ENCODE results near the gene CPT1C.

The CPT1C gene

GRCh38 chr19:49688531-49689132 lies 2.3 kb upstream of the CPT1C start:
- no peaks in the 10 kb centered on the region for H4K20me1 ChIP-seq (ENCODE audit: insufficient read depth)
- no peaks in the 10 kb centered on the region for H3K4me1 ChIP-seq (ENCODE audit: low read depth, poor library complexity, severe bottlenecking)
- TF ChIP-seq, protein P1, sequence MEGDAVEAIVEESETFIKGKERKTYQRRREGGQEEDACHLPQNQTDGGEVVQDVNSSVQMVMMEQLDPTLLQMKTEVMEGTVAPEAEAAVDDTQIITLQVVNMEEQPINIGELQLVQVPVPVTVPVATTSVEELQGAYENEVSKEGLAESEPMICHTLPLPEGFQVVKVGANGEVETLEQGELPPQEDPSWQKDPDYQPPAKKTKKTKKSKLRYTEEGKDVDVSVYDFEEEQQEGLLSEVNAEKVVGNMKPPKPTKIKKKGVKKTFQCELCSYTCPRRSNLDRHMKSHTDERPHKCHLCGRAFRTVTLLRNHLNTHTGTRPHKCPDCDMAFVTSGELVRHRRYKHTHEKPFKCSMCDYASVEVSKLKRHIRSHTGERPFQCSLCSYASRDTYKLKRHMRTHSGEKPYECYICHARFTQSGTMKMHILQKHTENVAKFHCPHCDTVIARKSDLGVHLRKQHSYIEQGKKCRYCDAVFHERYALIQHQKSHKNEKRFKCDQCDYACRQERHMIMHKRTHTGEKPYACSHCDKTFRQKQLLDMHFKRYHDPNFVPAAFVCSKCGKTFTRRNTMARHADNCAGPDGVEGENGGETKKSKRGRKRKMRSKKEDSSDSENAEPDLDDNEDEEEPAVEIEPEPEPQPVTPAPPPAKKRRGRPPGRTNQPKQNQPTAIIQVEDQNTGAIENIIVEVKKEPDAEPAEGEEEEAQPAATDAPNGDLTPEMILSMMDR (conservative IDR thresholded peaks at IDR 0.05; ENCODE audit: low read depth, low read length), result no peak
- H3K4me3 ChIP-seq (IDR thresholded peaks at IDR 0.05; ENCODE audit: insufficient read depth, low read depth, low read length), result no peak overlapping the region
- no peak overlapping the region for H3K9ac ChIP-seq
- H3K4me2 ChIP-seq, result no peak overlapping the region
- no peaks in the 10 kb centered on the region for H3K27me3 ChIP-seq (ENCODE audit: insufficient read depth, low read depth)
- H3K79me2 ChIP-seq (ENCODE audit: insufficient read depth, low read depth), result no peaks in the 10 kb centered on the region
- H2AFZ ChIP-seq (ENCODE audit: low read depth), result no peak overlapping the region
- H3K27ac ChIP-seq, result no peak overlapping the region
- no peaks in the 10 kb centered on the region; the same call in 1 of the 2 replicates for H3K36me3 ChIP-seq (ENCODE audit: insufficient read depth)

- H3K4me3 ChIP-seq (IDR thresholded peaks at IDR 0.05; ENCODE audit: insufficient read depth, low read depth, low read length), result no peak within 1 kb of the TSS
These were observed 1.5 kb upstream of the CPT1C start, which contains the start of gene ADM5 for GRCh38 chr19:49689133-49690078. ADM5 (plus strand) TSS chr19:49689594; CDS start chr19:49689838, 244 bp downstream.

DNA sequence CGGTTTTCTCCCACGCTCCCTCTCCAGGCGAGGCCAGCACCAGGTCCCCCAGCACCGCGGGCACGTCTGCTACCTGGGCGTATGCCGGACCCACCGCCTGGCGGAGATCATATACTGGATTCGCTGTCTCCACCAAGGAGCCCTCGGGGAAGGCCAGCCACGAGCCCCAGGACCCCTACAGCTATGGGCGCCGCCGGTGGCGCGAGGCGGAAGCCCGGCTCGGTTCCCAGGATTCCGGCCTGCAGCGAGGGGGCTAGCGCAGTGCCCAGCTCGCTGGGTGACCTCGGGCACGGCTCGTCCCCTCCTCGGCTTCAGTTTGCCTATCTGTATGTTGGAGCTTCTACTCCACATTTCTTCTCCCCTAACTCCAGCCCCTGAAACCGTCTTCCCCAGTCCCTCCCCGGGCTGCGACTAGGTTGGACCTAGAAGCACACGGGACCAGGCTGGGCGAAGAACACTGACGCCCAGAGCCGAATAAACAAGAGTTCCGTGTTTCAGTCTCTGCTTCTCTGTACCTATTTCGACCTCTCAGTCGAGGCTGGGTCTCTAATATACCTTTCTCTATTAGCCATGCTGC lies 749 bp upstream of the CPT1C start:
- H3K27me3 ChIP-seq (ENCODE audit: insufficient read depth, low read depth), result no peaks in the 10 kb centered on the region
- H2AFZ ChIP-seq (ENCODE audit: low read depth), result peak overlapping the region; percentile 42
- no peaks in the 10 kb centered on the region; the same call in 1 of the 2 replicates for H3K36me3 ChIP-seq (ENCODE audit: insufficient read depth)
- no peak overlapping the region for H3K9ac ChIP-seq
- no peaks in the 10 kb centered on the region for H3K79me2 ChIP-seq (ENCODE audit: insufficient read depth, low read depth)
- H4K20me1 ChIP-seq (ENCODE audit: insufficient read depth), result no peaks in the 10 kb centered on the region
- no peaks in the 10 kb centered on the region for H3K4me1 ChIP-seq (ENCODE audit: low read depth, poor library complexity, severe bottlenecking)
- no peak overlapping the region for H3K4me3 ChIP-seq (IDR thresholded peaks at IDR 0.05; ENCODE audit: insufficient read depth, low read depth, low read length)
- no peak overlapping the region for H3K27ac ChIP-seq
- peak overlapping the region; percentile 43; the same call in 1 of the 2 replicates for H3K4me2 ChIP-seq
- TF ChIP-seq, protein P1 (conservative IDR thresholded peaks at IDR 0.05; ENCODE audit: low read depth, low read length), result 0 out of 2 replicates have a peak, but pooled peaks have one; percentile 23

More at GRCh38 chr19:49689133-49690078, 1.5 kb upstream of the CPT1C start, which contains the start of gene ADM5:
- no peaks in the 10 kb centered on the region; the same call in 1 of the 2 replicates for H3K36me3 ChIP-seq (ENCODE audit: insufficient read depth)
- no peak within 1 kb of the TSS for H3K27ac ChIP-seq
- TF ChIP-seq, protein P1 (conservative IDR thresholded peaks at IDR 0.05; ENCODE audit: low read depth, low read length), result peak; percentile 54; the same call in 1 of the 2 replicates
- peak within 1 kb of the TSS; percentile 43; the same call in 1 of the 2 replicates for H3K4me2 ChIP-seq
- no peaks in the 10 kb centered on the region for H3K4me1 ChIP-seq (ENCODE audit: low read depth, poor library complexity, severe bottlenecking)
- H3K79me2 ChIP-seq (ENCODE audit: insufficient read depth, low read depth), result no peaks in the 10 kb centered on the region
- no peaks in the 10 kb centered on the region for H3K27me3 ChIP-seq (ENCODE audit: insufficient read depth, low read depth)
- peak within 1 kb of the TSS; percentile 42 for H2AFZ ChIP-seq (ENCODE audit: low read depth)
- no peaks in the 10 kb centered on the region for H4K20me1 ChIP-seq (ENCODE audit: insufficient read depth)
- no peak within 1 kb of the TSS for H3K9ac ChIP-seq
